ENCODE results near the gene LRFN4. TPM values are rescaled to one million over a fixed set of nuclear protein-coding genes. Genes with fewer than 3 reads are reported as not detected.

LRFN4 gene
- total and polyA plus RNA-seq, 2 of the 13 experiments (the other 11 are each of a cell fraction or from before 2014, with no cell fraction given) = 1.3 to 6.8 TPM

GRCh38 chr11:66906061-66906733 is 49.3 kb downstream of the LRFN4 start (continued):
- TF ChIP-seq RBM39 (IDR thresholded peaks at IDR 0.05; ENCODE audit: low read depth, low read length, poor library complexity, severe bottlenecking) (no peak), KAT8 (CRISPR knock-in tag; IDR thresholded peaks at IDR 0.05) (no peak), ZNF646 (CRISPR knock-in tag; IDR thresholded peaks at IDR 0.05) (no peak), RNF219 (CRISPR knock-in tag; IDR thresholded peaks at IDR 0.05) (no peak), ZNF276 (CRISPR knock-in tag; IDR thresholded peaks at IDR 0.05; ENCODE audit: low read depth) (no peak), NFAT5 (CRISPR knock-in tag; IDR thresholded peaks at IDR 0.05) (no peak)
